ENCODE data around the gene APCDD1.

The APCDD1 gene

GRCh38 chr18:10453806-10454680 lies at the start of gene APCDD1:
Gene APCDD1 (plus strand): TSS chr18:10454635. CDS start chr18:10454982, 347 bp downstream.
- DNase-seq (ENCODE audit: low read depth) = no peak

DNA sequence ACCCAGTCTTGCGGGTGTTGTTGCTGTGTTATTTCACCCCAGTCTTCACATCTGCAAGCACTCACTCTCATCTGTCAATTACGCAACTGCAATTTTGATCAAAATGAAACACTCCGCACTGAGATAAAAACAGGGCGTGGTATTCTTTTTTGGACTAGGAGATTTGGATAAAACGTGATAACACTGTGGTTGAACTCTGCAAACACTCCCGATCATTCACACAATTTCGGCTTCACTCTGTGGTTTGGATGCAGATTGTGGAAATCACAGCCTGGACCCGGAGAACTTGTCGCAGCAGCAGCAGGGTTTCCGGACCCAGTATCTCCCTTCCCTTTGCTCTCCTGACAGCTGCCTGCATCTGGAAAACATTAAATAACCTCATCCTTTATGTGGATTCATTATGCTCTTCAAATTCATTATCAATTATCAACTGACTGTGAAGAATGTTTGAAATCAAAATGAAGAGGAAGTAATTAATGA lies 49.4 kb upstream of the APCDD1 start:
- DNase-seq (ENCODE audit: low read depth) = no peak

GRCh38 chr18:10405816-10406663 lies 48.4 kb upstream of the APCDD1 start:
- DNase-seq (ENCODE audit: low read depth) = no peak

DNA sequence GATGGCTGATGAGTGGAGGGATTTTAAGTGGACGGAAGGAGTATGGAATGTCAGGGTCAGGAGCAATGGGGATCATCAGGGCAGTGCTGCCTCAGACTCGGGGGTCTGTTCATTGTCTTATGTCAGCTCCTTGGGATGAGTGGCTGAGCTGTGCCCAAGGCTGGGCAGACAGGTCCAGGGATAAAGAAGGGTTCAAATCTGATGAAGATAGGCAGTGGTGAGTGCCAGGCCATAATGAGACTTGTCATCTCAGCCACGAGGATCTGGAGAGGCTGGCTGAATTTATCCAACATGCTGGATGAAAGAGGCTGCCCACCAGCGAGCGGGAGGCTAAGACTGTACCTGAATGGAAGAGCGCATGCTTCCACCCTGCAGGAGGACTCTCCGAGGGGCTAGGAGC lies 46.3 kb upstream of the APCDD1 start:
- no peak for DNase-seq (ENCODE audit: low read depth)

DNA sequence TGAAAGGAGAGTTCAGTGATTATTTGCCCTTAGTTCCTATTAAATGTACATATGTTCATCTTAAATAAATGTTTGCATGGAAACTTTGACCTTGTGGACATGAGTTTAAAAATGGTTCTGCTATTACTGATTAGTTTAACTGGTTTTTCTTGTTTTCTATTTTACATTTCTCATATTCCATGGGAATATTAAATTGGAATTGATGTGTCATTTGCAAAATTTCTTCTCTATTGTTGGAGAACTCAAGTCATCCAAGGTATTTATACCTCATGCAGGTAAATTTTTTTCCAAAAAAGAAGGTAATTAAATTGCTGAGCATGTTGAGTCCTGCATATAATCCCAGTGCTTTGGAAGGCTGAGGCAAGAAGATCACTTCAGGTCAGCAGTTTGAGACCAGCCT lies 45.4 kb upstream of the APCDD1 start:
- no peak for DNase-seq (ENCODE audit: low read depth)

DNA sequence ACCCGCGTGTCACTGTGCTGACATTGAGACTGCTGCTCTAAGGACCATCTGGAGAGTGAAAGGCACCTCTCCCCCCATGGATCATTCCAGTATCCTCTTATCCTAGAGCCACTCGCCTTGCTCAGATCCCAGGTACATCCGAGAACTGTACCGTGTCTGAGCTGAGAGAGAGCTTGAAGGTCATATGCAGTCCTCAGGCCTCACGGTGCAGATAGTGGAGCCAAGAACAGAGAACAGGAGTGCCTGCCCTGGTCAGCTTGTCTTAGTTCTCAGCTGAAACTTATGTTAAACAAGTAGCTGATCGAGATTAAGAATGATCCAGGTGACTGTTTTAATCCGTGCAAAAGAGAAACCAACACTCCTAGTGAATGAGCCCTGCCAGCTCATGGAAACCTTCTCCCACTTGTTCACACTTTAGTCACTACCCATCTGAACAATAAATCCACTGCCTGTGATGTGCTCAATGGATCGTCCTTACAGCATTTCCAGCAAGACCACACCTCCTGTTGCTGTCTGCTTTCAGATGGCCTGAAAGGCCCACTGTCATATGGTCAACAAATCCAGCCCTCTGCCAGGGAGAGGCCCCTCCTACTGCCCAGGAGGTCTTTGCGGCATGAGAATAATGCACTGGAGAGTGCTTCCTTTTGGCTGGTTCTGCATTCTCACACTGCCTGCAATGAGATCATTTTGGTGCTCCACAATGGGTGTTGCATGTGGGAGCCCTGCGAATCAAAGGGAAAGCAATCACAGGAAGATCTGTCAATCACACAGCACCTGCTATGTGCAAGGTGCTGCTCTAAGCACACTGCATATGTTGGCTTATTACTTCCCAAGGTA lies 43.7 kb upstream of the APCDD1 start:
- DNase-seq (ENCODE audit: low read depth) = no peak

DNA sequence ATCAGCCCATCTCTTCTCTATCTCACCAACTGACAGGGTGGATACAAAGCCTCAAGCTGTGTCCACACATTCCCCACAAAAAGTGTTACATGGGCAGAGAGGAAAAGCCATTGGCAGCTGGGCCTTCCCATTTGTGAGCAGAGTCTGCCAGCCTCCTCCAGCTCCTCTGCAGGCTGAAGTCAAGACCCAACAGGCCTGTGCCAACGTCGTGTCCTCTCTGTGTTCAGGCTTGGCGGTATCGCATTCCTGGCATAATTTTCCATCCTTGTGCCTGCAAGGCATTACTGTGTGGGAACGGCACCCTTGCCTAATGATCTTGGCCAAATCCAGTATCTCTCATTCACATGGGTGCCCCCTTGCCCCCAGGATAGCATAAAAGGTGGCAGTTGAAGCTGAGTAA lies 41.5 kb upstream of the APCDD1 start:
- DNase-seq (ENCODE audit: low read depth) = no peak

GRCh38 chr18:10413722-10414121 lies 40.7 kb upstream of the APCDD1 start:
- no peak for DNase-seq (ENCODE audit: low read depth)

GRCh38 chr18:10414293-10414842 lies 40.1 kb upstream of the APCDD1 start:
- DNase-seq (ENCODE audit: low read depth) = no peak

DNA sequence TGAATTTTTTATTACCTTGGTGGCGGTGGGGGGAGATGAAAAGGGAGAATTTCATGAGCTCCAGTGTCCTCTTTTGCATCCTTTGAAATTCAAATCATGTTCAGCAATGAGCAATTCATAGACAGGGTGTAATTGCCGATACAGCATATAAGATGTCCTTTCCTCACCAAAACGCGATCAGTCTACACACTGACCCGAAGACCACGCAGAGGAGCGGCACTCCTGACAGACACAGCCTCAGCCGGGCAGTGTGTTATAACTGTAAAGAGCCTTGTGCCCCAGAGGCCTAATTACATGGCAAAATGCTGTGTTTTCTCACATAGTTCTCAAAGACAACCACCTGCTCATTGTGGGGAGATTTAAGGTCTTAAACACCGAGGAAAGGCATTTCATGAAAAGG lies 38.4 kb upstream of the APCDD1 start:
- DNase-seq (ENCODE audit: low read depth) = no peak

DNA sequence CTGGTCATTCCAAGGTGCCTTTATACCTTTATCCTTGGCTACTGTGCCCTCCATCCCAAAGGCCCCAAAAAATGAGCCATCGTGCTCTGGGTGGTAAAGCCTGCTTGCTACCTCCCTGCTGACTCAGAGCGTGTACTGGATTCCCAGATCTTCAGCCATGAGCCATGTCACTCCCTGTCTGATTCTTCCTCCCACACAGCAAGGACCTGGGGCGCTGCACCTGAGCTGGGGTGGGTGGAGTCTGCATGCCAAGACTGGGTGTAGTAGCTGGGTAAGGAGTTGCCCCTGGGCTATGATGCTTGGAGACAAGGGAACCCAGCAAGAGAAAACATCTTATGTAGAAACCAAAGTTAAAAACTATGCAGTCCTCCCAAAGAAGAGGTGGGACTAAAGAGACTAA lies 37.2 kb upstream of the APCDD1 start:
- no peak for DNase-seq (ENCODE audit: low read depth)

- DNase-seq (ENCODE audit: low read depth) = no peak
These were observed 36.8 kb upstream of the APCDD1 start for GRCh38 chr18:10417664-10418063.

DNA sequence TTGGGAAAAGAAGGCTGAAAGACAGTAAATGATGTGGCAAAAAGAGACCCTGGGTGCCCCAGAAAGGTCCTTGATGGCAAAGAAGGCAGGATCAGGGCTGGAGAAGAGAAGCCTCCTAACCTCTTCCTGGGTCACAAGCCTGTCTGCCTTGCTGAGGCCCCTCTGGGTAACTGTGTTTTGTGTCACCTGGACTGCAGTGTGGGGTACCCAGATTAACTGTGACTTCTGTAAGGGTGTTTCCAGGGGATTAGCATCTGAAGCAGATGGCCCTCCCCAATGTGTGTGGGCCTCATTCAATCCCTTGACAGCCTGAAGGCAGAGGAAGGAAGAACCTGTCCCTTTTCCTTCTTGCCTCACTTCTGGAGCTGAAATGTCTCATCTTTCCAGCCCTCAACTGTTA lies 35.6 kb upstream of the APCDD1 start:
- no peak for DNase-seq (ENCODE audit: low read depth)

DNA sequence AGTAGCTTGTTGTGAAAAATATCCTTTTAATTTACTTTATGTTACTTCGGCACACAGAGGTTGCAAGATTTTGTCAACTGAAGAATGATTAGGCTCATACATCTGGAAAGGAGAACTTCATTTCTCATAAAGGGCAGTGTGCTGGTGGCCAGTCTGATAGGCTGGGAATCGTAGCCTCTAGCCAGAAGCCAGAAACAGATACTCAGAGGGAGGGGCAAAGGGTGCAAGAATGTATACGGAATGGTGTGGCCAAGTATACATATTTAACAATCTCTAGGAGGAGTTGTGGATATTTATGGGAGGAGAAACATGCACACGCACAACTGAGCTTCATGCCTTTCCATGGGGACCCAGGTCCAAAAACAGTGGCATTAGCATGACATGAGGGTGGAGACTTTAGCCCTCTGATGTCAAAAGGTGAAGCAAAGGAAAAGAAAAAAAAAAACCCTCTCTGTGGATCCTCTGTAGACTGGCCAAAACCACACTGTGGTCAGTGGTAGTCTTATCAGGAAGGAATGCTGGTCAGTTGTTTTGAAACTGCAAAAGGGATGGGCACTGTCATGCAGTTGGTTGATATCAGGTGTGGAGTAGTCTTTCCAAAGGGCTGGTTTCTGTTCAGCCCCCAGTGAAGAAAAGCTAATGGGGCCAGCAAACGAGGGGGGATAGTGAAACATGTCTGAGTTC lies 34.9 kb upstream of the APCDD1 start:
- DNase-seq (ENCODE audit: low read depth) = peak; percentile 13

GRCh38 chr18:10420561-10421352 lies 33.7 kb upstream of the APCDD1 start:
- peak; percentile 24 for DNase-seq (ENCODE audit: low read depth)

DNA sequence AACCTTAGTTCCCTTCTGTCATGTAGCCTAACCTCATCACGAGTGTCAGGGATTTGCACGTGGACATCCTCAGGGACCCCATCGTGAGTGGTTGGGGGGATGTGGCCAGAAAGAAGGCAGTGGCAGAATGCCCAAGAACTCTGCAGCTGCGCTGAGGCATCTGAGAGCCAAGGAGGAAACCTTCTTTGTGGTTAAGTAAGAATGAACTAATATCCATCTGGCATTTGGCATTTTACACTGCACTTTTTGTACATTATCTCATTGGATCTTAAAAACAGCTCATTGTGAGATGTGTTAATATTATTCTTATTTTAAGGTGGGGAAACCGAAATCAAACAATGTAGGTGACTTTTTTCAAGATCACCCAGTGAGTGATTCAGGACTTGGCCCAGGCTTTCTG lies 32.6 kb upstream of the APCDD1 start:
- DNase-seq (ENCODE audit: low read depth) = peak; percentile 36

DNA sequence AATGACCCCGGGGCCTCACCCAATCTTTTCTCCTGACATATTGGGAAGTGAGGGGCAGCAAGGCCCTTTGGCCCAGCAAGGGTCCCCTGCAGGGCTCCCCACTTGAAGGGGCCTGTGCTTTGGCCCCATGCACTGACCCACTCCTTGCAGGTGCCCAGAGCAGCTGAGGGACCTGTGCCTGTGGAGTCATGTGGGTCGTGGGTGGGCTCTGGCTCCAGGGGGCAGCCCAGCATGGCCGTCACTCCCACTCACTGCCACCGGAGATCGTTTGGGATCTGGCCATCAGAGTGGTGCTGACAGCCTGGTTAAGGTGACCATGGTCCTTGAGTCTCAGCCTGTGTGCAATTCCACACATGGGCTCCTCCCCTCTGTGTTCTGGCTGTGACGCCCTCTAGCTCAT lies 31.7 kb upstream of the APCDD1 start:
- DNase-seq (ENCODE audit: low read depth) = no peak

GRCh38 chr18:10424585-10425307 lies 29.7 kb upstream of the APCDD1 start:
- DNase-seq (ENCODE audit: low read depth) = no peak

GRCh38 chr18:10430677-10431076 lies 23.8 kb upstream of the APCDD1 start:
- DNase-seq (ENCODE audit: low read depth) = no peak

GRCh38 chr18:10431680-10432079 lies 22.8 kb upstream of the APCDD1 start:
- no peak for DNase-seq (ENCODE audit: low read depth)
